OCI-LY3 (cell line): ENCODE results near the gene ATP2C2.

Experiments
- H2AFZ ChIP-seq: fragments of 200-600, 300-600 bp; shearing (Covaris generic); 2 replicates; pipeline ENCODE4 v1.6.0; 2014; ENCODE audit warnings: antibody characterized with exemption, low read depth, low read length
- H3K27ac ChIP-seq: fragments of 200-600, 300-600 bp; sonication (generic); 2 replicates; pipeline ENCODE4 v1.5.1; 2014; ENCODE audit warnings: mild to moderate bottlenecking, low read length, moderate library complexity, mixed read lengths
- H3K27me3 ChIP-seq: fragments of 200-600, 300-600 bp; sonication (generic); 2 replicates; pipeline ENCODE4 v1.6.1; 2014; ENCODE audit warnings: low read depth, low read length, mixed read lengths
- H3K36me3 ChIP-seq: fragments of 200-600, 300-600 bp; sonication (generic); replicated peaks from 2 replicates; pipeline ENCODE3; 2014; ENCODE audit warnings: low read depth, low read length, mixed read lengths
- H3K4me1 ChIP-seq: fragments of 300-600, 200-600 bp; sonication (generic); 2 replicates; pipeline ENCODE4 v1.6.1; 2014; ENCODE audit warnings: low read length, mixed read lengths
- H3K4me2 ChIP-seq: fragments of 200-600, 300-600 bp; sonication (generic); 2 replicates; pipeline ENCODE4 v1.6.1; 2014; ENCODE audit warnings: low read length, mixed read lengths
- H3K4me3 ChIP-seq: fragments of 300-600, 200-600 bp; sonication (generic); 2 replicates; pipeline ENCODE4 v1.5.1; 2014; ENCODE audit warnings: antibody characterized with exemption, mild to moderate bottlenecking, low read length, moderate library complexity
- H3K79me2 ChIP-seq: fragments of 300-600, 200-600 bp; shearing (Covaris generic); 2 replicates; pipeline ENCODE4 v1.6.1; 2014; ENCODE audit warnings: mild to moderate bottlenecking, low read length, mixed read lengths
- H3K9ac ChIP-seq: fragments of 300-600, 200-600 bp; shearing (Covaris generic); 2 replicates; pipeline ENCODE4 v1.6.0; 2014; ENCODE audit warnings: mild to moderate bottlenecking, low read length, moderate library complexity
- H3K9me3 ChIP-seq: fragments of 200-600, 300-600 bp; shearing (Covaris generic); 2 replicates; pipeline ENCODE4 v1.6.1; 2014; ENCODE audit warnings: low read length, mixed read lengths; ENCODE audit not compliant: insufficient read depth
- H4K20me1 ChIP-seq: fragments of 200-600, 300-600 bp; sonication (generic); 2 replicates; pipeline ENCODE4 v1.6.1; 2016; ENCODE audit warnings: low read length, mixed read lengths; ENCODE audit not compliant: insufficient read depth
- EZH2phosphoT487 ChIP-seq: fragments of 200-600 bp; shearing (Covaris generic); IDR thresholded peaks from 2 replicates; pipeline ENCODE4 v1.6.1; 2018; ENCODE audit warnings: antibody characterized with exemption, mixed run types, low read depth
- TF ChIP-seq, protein P1 (sequence below): fragments of 200-600, 300-600 bp; sonication (generic); IDR thresholded peaks from 2 replicates; pipeline ENCODE4 v1.5.1; 2014; ENCODE audit warnings: antibody characterized with exemption, low read length, low read depth

The ATP2C2 gene

DNA sequence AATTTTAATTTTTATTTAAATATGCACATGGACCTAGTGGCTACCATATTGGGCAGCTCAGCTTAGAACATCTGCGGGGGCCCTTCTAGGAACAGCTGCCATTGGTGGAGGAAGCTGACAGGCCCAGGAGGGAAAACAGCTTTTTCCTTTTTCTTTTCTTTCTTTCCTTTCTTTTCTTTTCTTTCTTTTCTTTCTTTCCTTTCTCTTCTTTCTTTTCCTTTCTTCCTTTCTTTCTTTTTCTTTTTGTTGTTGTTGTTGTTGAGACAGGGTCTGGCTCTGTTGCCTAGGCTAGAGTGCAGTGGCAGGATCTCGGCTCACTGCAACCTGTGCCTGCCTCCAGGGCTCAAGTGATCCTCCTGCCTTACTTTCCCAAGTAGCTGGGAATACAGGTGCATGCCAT lies 43.4 kb downstream of the ATP2C2 start:
- Histone ChIP-seq H3K79me2 (no peaks in the 10 kb centered on the region), H3K4me2 (no peak overlapping the region)
- TF ChIP-seq EZH2phosphoT487 = no peak
- TF ChIP-seq, protein P1, sequence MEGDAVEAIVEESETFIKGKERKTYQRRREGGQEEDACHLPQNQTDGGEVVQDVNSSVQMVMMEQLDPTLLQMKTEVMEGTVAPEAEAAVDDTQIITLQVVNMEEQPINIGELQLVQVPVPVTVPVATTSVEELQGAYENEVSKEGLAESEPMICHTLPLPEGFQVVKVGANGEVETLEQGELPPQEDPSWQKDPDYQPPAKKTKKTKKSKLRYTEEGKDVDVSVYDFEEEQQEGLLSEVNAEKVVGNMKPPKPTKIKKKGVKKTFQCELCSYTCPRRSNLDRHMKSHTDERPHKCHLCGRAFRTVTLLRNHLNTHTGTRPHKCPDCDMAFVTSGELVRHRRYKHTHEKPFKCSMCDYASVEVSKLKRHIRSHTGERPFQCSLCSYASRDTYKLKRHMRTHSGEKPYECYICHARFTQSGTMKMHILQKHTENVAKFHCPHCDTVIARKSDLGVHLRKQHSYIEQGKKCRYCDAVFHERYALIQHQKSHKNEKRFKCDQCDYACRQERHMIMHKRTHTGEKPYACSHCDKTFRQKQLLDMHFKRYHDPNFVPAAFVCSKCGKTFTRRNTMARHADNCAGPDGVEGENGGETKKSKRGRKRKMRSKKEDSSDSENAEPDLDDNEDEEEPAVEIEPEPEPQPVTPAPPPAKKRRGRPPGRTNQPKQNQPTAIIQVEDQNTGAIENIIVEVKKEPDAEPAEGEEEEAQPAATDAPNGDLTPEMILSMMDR = no peak

DNA sequence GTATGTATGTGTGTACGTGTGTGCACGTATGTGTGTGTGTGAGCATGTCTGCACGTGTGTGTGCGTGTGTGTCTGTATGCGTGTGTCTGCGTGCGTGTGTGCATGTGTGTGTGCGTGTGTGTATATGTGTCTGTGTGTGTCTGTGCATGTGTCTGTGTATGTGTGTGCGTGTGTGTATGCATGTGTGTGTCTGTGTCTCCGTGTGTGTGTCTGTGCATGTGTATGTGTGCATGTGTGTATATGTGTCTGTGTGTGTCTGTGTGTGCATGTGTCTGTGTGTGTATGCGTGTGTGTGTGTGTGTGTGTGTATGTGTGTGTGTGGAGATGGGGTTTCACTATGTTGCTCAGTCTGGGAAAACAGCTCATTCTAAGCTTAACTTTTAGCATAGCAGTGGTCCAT lies 43.9 kb downstream of the ATP2C2 start:
- Histone ChIP-seq H3K27ac (no peak overlapping the region), H3K9ac (no peak overlapping the region), H3K36me3 (no peaks in the 10 kb centered on the region), H3K4me2 (no peak overlapping the region), H2AFZ (no peak overlapping the region), H3K4me1 (no peaks in the 10 kb centered on the region), H4K20me1 (no peaks in the 10 kb centered on the region), H3K27me3 (peaks cover 12% of the 10 kb centered on the region; the same call in 1 of the 2 replicates), H3K9me3 (no peaks in the 10 kb centered on the region), H3K79me2 (no peaks in the 10 kb centered on the region), H3K4me3 (no peak overlapping the region)
- TF ChIP-seq, protein P1 = no peak
- no peak for TF ChIP-seq EZH2phosphoT487

More for the DNA sequence above, 43.4 kb downstream of the ATP2C2 start:
- Histone ChIP-seq H3K27ac (no peak overlapping the region), H4K20me1 (no peaks in the 10 kb centered on the region), H3K9ac (no peak overlapping the region), H3K4me1 (no peaks in the 10 kb centered on the region), H3K36me3 (no peaks in the 10 kb centered on the region), H3K9me3 (no peaks in the 10 kb centered on the region), H3K27me3 (peaks cover 12% of the 10 kb centered on the region; the same call in 1 of the 2 replicates), H3K4me3 (no peak overlapping the region), H2AFZ (no peak overlapping the region)

DNA sequence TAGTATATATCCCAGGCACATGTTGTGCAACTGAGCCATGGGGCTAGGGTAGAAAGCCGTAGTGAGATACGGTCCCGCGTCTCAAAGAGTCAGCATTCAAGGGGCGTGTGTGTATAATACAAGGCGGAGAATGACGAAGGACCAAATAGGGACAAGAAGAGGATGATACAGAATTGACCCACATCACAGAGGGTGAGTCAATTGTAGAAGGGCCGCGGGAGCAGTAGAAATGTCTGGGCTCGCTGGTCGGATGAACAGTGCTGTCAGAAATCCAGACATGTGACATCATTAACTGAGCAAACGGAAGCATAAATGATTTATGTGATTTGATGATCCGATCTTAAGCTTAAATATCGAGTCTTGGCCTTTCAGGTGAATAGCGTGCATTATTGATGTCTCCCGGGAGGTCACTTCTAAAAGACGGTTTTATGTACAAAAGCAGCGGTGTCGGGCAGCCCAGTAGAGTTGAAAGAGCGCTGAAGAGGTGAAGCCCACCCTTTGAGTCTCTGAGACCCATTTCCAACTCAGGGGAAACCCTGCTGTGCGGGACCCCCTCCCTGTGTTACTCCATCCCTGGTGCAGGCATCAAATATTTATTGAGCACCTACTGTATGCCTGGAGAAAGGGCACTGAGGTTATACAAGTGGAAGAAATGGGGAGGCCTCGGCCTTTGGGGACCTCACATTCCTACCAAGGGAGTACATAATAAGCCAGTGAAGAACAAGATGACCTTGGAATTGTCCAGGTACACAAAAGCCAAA lies 45.1 kb downstream of the ATP2C2 start:
- no peaks in the 10 kb centered on the region for H3K36me3 ChIP-seq
- no peak overlapping the region for H3K9ac ChIP-seq
- H3K4me1 ChIP-seq = no peaks in the 10 kb centered on the region
- H4K20me1 ChIP-seq = no peaks in the 10 kb centered on the region
- no peak overlapping the region for H3K4me2 ChIP-seq
- peaks cover 12% of the 10 kb centered on the region; the same call in 1 of the 2 replicates for H3K27me3 ChIP-seq
- H3K27ac ChIP-seq = no peak overlapping the region
- TF ChIP-seq, protein P1 = no peak
- TF ChIP-seq EZH2phosphoT487 = no peak
- no peaks in the 10 kb centered on the region for H3K9me3 ChIP-seq
- no peaks in the 10 kb centered on the region for H3K79me2 ChIP-seq
- no peak overlapping the region for H2AFZ ChIP-seq
- no peak overlapping the region for H3K4me3 ChIP-seq

DNA sequence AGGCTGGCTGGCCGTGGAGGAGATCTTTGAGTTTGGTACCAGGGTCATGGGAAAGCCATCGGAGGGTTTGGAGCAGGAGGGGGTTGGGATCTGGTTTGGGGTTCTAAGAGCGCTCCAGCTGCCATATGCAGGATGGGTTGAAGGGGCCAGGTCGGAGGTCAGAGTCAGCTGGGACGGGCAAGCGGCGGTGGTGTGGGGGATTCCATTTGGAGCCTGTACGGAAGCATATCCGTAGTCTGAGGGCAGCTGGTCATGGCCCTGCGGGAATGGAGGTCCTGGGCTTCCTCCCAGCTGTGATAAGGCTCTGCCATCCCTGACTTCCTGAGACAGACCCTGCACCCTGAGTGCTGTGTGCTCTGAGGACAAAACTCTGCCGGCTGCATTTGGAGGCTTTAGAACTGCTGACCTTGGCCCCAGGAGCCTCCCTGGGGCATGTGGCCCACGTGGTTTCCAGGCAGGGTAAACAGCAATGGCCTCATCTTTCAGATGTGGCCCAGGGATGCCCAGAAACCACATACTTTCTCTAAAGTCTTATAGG lies 46.5 kb downstream of the ATP2C2 start:
- Histone ChIP-seq H3K9me3 (no peaks in the 10 kb centered on the region), H3K4me3 (no peak overlapping the region), H3K27ac (no peak overlapping the region), H2AFZ (no peak overlapping the region), H3K9ac (no peak overlapping the region), H3K36me3 (no peaks in the 10 kb centered on the region), H3K27me3 (peaks cover 8% of the 10 kb centered on the region; the same call in 1 of the 2 replicates), H3K79me2 (no peaks in the 10 kb centered on the region), H3K4me1 (no peaks in the 10 kb centered on the region), H4K20me1 (no peaks in the 10 kb centered on the region), H3K4me2 (no peak overlapping the region)
- TF ChIP-seq, protein P1 = no peak
- TF ChIP-seq EZH2phosphoT487 = no peak
